DMS153 treated with DMSO at 0.1 percent for 48 hours (cell line): ENCODE measurements around the gene LRRTM1.

Experiments
- DNase-seq: peaks from one replicate; lab custom pipeline; 2025; ENCODE audit not compliant: unreplicated experiment; lab: John Stamatoyannopoulos, UW

LRRTM1 gene

DNA sequence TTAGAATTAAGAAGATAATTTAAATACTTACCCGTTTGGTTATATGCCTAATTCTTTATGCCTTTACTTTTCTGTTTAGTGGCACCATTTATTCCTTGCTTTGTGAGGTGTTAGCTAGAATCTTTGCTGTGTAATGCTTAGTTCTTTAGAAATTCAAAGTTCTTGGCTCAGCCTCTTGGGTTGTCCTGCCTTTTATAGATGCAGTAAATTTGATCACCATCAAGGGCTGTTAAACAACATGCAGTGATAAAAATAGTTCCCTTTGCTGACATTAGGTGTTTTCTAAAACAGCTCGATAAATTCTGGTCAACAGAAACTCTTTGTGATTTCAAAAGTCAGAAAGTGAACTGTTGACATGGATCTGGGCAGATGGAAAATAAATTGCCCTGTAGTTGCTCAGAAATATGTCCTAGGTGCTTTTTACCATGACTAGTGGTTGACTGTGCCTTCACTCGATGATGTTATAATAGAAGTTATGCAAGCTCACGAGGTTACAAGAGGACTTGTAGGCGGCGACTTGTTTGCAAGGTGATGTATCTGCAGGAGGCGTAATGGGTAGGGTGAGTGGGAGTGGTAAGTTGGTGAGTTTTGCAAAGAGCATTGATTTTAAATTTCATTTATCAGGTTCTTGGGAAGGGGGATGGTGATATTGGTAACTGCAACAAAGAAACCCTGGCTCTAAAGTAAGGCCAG is 52.1 kb downstream of the LRRTM1 start:
- DNase-seq: no peak
